IPS DF 4.7 (cell line): ENCODE measurements around the gene EPS8L2.

Source experiments
- DNase-seq: peaks from one replicate; pipeline ENCODE4 v3.0.0-alpha.2; 2013; ENCODE audit warnings: low spot score; ENCODE audit errors: extremely low read depth

The EPS8L2 gene

GRCh38 chr11:703506-703905 is 2.5 kb upstream of the EPS8L2 start:
- DNase-seq: no peak

- DNase-seq: no peak
These were observed 1.8 kb upstream of the EPS8L2 start for GRCh38 chr11:704228-704674.

- no peak for DNase-seq
These were observed 1.0 kb upstream of the EPS8L2 start for GRCh38 chr11:704781-705645.

GRCh38 chr11:706439-706956 is 467 bp downstream of the EPS8L2 start:
- no peak for DNase-seq

- no peak for DNase-seq
These were observed 1.2 kb downstream of the EPS8L2 start for GRCh38 chr11:706957-707816.

- DNase-seq: no peak
These were observed 1.9 kb downstream of the EPS8L2 start for GRCh38 chr11:707817-708420.

- DNase-seq: no peak
These were observed 2.5 kb downstream of the EPS8L2 start for GRCh38 chr11:708511-708910.

GRCh38 chr11:709109-709997 is 3.3 kb downstream of the EPS8L2 start:
- no peak for DNase-seq

- no peak for DNase-seq
These were observed 8.4 kb downstream of the EPS8L2 start for GRCh38 chr11:714436-714835.

- DNase-seq: no peak
These were observed 13.4 kb downstream of the EPS8L2 start for GRCh38 chr11:719214-720016.

- DNase-seq: no peak
These were observed 14.1 kb downstream of the EPS8L2 start for GRCh38 chr11:720017-720641.

GRCh38 chr11:720642-721246 is 14.7 kb downstream of the EPS8L2 start:
- no peak for DNase-seq

- no peak for DNase-seq
These were observed 15.3 kb downstream of the EPS8L2 start for GRCh38 chr11:721247-721740.

GRCh38 chr11:721741-722345 is 15.8 kb downstream of the EPS8L2 start:
- DNase-seq: no peak

GRCh38 chr11:722346-722811 is 16.3 kb downstream of the EPS8L2 start:
- no peak for DNase-seq

- no peak for DNase-seq
These were observed 17.3 kb downstream of the EPS8L2 start for GRCh38 chr11:723120-723883.

- no peak for DNase-seq
These were observed 18.2 kb downstream of the EPS8L2 start for GRCh38 chr11:724049-724777.
